ENCODE results near the gene ROBO1.
"Not testable (repeated sequence)": the region's sequence is repeated elsewhere in the genome, so short reads cannot be mapped to it uniquely, and the experiment has no call there.

ROBO1 gene

DNA sequence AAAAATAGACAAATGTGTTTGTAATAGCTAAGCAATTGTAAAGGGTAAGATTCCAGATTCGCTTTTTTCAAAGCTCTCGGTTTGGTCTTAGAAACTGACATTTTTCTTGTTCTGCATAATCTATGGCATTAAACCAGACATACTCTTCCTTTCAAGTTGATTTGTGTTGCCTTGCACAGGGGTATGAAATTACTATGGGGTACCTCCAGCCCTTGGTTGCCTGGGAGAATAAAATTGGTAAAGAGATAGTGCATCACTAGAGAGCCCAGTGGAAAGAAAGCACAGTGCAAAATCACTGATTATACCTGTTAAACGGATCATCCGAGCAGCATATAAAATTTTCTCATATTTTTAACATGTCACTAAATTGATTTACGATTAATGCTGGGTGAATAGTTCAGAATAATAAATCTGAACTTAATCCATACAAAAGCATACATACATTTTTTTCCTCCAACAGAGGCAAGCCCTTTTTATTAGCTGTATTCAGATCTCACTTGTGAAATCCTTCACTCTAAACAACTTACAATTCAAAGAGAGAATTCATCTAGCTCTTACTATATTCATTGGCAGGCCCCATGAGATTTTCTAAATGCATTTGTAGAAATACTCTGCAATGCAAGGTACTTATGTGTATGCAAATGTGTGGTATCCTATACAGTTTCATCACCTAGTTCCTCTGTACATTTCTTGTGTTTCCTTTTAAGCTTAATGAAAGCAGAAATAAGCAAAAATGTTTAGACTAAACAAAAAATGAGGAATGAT is 224.4 kb downstream of the ROBO1 start:
- no peak for DNase-seq

DNA sequence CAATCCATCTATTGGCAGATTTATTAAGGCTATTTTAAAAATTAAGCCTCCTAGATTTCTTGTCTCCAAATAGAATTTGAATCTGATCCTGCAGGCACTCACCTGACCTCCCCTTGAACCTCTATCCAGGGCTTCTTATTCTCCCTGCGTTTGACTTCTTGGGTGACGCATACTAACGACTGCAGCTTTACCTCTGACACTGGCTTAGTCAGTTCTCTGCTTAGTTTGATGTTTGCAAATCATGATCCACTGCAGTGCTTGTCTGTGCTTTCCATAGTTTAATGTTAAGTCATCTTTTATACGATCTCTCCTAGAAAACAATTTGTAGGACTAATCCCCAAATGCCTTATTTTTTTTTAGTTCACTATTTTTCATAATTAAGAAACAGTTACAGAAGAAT is 233.1 kb downstream of the ROBO1 start:
- DNase-seq = no peak

DNA sequence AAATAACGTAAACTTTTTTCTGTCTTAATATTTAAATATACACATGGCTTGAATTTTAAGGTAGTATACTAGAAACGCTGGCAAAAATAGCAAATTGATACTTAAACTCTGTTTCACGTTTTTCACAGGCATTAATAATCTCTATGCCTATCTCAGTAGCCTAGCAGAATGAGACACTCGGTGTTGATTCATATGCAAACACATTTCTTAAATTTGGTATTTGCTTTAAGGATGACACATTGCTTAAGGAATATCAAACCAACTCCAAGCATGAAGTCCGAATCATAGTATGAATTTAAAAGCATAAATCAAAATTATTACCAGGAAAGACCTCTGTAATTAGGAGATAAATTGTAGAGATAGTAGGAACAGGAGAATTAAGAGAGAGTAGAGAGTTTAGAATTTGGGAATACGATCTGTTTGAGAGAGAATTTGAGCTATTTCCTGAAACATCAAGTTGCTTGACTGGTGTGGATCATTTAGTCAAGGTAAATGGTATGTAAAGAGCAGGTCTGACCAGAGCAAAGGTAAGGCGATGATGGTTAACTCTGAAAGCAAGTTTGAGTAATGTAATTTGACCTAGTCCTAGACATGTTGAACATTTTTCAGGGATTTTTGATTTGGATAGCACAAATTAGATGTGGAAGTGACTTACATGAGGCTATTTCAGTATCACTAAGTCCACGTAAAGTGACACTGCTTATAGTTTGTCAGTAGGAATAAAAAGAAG is 236.1 kb downstream of the ROBO1 start:
- no peak for DNase-seq

DNA sequence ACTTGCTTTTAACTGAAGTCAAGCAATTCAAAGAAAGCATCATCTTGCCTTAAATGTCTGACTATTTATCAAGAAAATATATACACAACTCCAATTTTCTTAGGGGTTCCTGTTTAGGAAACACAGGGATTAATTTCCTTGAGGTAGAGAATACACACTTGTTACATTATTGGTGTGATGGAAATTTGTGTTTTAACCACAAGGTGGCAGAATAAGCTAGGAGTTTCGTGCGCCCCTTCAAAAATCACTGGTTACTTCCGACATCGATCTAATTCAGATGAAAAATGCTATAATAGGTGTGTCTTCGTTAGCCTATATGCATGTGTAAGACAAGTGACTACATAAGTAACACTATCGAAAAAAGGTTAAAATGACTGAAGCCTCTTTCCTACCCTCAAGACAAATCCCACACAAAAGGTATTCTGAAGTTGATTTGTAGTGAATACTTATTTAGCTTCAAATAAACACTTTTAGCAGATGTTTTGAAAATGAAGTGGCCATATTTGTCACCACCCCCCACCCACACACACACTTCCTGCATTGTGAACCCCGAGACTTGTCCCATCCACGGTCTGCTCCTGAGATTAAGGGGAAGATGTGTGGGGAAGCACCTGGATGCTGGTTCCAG is 246.5 kb downstream of the ROBO1 start:
- peak; percentile 45 for DNase-seq

DNA sequence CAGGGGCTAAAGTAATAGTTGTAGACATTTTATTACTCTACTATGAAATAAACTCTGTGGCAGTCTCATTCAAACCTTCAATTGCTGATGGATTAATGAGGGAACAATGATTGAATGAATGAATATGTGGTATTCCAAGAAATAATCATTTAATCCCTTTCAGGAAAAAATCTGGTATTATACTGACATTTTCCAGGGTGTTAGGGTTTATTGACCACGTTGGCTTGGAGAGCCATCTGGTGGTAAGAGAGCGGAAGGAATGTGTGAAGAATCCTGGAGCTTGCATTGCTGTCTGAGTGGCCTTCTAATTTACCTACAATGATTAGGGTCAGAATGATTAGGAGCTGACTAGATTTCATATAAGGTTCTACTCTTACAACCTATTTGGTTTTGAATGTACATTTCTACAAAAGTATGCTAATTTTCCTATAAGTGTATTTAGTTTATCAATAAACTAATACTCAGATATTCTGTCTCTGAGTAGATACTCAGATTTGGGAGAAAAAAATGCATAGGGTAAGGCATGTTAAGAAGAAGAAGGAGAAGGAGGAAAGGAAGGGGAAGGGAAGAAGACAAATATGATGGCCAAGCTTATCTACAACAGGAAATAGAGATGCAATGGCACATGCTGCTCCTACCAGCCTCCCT is 249.9 kb downstream of the ROBO1 start:
- peak; percentile 9 for DNase-seq

DNA sequence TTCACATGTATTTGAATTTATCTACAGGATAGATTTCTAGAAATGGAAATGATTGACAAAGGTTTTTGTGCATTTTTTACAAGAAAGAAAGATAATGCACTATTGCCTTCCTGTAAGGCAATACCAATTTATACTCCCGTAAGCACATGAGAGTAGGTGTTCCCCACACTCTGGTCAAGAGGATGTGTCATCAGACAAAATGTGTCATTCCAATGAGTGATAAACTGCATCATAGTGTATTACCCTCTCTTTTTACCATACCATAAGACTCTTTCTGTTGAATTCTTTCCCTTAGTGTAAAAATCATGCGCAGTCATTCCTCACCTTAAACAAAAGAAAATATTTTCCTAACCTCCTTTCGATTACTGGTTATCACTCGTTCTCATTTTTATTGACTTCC is 251.0 kb downstream of the ROBO1 start:
- DNase-seq = no peak

DNA sequence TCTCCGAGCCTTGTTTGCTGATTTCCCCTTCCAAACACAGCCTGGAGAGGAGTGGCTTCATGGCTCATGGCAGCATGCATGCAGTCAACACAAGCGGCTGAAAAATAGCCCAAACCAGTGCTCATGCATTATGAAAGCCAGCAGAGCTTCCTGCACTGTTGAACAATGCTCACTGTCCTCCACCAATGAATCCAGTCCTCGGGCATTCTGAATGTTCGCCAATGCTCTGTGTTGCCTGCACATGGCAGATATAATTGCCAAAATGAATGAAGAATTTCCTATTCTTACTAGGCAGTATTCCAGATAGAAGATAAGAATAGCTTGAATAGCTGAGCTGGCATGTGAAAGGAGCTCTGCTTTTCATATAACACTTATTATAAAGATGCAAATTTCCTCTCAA is 252.7 kb downstream of the ROBO1 start:
- DNase-seq = no peak

DNA sequence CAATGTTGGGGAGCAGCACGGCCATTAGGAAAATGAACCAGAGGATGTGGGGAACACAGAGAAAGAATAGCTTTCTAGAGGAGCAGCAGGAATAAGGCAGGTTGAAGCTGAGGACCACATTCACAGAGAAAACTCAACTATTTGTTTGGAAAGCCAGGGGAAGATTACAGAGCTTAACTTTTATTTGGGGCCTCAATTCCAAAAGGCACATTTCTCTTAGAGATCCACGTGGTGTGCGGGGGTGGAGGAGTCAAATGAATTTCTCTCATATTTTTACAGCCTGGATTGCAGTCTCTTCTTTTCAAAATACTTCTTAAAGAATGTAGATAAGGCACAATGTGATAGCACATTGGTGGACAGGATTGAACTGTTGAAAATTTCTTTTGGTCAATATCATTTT is 253.7 kb downstream of the ROBO1 start:
- DNase-seq = no peak

DNA sequence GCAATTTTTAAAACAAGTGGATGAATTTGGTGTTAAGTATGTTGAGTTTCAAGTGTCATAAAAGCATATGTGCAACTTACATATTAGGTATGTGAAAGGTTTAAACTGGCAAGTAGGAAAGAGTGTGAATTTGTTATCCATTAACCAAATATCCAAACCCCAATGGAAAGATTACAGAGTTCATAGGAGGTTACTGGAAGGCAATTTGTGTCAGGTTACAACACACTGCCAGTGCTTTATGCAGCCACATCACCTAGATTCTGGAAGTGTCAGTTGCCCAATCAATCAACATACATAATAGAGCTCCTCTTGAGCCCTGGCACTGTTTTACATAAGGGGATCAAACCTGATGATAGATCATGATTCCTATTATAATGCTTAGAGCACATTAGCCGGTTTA is 261.0 kb downstream of the ROBO1 start:
- no peak for DNase-seq

DNA sequence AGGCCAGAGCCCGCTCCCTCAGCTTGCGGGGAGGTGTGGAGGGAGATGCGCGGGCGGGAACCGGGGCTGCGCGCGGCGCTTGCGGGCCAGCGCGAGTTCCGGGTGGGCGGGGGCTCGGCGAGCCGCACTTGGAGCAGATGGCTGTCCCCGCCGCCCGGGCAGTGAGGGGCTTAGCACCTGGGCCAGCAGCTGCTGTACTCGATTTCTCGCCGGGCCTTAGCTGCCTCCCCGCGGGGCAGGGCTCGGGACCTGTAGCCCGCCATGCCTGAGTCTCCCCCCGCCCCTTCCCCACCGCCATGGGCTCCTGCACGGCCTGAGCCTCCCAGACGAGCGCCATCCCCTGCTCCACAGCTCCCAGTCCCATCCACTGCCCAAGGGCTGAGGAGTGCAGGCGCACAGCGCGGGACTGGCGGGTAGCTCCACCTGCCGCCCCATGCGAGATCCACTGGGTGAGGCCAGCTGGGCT is 265.5 kb downstream of the ROBO1 start:
- not testable (repeated sequence) for DNase-seq

DNA sequence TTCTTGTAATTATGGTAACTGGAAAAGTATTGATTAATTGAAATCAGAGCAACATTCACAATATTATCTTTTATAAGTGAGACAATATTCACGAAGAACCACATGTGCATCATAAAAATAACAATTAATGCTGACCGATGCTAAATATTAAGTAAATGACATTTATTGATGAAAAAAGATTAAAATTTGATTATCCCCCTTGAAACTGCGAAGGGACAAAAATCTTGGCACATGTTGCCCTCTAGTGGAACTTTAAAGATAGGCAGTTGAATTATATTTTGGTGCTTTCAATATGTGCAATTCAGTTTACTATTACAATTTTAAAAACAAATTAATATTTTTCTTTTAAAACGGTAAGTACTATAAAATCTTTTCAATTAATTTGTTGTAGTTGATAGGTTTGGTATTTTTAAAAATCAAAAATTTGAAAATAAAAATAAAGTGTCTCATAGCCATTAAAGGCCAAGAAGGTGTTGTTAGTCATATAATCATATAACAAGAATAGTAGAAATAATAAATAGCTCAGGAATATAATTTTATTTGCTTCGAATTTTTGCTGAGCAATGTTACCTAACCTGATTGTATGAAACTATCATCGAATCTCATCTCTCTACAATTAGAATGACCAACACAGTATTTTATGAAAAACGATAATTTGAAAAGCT is 270.2 kb downstream of the ROBO1 start:
- peak; percentile 21 for DNase-seq

DNA sequence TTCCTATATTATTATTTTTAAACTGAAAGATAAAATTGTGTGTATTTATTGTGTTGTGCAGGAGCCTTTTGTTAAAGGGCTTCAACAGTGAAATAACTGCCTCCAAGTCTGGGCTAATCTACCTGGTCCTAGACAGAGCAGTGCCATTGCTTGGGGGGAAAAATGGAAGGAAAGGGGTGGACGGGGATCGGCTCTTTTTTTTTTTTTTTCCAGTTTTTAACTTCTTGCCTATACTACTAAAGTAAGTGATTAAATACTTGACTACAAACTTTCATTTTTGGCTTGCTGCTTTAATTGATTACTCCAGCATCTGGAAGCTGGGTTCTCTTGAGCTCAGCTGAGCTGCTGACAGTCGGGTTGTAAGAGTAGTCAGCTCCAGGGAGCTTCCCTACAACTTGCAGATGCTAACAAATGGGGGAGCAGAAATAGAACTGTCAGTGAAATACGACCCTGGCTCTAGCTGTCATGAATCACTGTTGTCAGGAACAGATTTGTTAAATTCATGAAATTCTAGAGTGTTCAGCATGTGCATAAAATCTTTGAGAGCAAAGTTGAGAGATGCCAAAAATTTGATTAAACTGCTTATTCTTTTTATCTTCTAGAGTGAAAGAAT is 276.7 kb downstream of the ROBO1 start:
- DNase-seq = no peak

DNA sequence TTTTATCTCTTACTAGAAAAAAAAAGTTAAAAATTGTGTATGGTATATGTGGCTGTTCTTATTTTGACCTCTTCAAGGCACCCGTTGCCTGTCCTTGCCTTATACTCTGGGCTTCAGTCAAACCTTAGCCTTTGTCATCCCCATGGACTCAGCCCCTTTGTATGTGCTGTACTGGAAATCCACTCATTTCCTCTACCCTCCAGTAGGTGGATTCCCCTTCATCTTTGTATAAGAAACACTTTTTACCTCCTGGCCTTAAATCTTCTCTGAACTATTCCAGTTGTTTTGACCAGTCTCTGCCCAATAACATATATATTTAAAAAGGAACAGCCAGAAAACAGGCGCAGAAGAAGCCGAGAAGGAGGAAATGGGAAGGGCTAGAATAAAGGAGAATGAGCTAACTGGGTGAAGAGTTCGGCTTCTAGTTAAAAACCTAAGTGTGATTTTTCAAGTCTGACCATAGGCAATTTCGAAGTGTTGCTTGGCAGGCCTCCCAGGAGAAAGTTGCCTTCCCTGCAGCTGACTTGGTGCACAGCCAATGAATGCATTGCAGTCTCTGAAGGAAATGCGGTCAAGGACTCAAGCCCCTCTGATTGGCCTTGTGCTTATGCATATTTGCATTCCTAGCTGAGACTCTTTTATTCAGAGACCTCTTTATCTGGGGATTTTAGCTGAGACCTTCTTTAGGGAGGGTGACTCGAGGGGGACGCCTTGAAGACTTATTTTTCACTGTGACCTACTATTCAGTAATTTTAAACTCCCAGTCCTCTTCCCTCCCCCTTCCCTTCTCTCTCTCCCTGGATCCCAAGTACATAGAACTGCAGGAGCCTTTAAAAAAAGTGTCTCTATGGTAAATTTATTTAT is 277.4 kb downstream of the ROBO1 start:
- DNase-seq = no peak

DNA sequence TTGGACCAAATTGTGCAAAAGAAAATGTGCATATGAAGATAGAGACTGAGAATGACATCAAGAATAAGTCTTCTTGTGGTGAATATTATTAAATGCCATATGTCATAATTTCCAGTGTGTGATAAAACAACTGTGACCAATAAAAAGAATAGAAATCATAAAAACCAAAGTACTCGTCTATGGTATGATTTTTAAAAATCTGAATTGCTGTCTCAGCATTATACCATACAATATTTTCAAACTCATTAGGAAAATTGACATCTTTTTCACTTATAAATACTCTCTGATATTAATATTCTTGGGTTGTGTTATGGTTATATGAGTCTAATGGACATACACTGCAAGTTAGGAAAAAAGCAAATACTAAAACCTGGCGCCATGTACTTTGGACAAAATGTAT is 279.4 kb downstream of the ROBO1 start:
- no peak for DNase-seq

DNA sequence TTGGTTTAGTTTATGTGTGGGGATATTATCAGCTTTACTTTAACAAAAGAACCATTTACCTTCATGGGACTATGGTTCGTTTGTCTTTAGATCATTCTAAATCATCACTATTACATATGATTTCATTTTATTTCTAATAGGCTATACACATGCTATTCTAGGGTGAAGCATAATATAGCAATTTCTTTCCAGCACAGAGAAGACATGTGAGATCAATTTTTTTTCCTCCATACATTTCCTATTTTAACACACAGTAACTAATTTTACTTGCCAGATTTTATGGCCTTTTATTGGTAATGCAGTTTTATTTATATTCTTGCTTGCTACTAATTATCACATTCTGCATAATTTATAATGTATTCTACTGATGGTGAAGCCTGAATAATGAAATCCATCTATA is 287.1 kb downstream of the ROBO1 start:
- DNase-seq = no peak

DNA sequence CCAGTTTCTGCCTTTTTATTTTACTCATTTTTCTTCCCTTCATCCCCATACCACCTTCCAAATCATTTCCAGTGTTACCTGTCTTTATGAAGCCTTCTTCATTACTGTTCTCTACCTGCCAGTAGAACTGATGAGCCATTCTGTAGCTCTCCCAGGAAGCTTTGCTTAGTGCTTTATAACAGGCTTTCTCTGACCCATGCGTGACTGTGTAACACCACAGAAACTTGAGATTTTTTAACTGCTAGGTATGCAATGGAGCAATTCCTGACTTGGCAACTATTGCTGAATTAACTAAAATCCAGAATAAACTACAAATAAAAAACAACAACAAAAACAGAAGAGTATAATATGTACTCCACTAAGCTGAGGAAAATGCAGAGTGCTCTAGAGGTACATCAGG is 289.2 kb downstream of the ROBO1 start:
- no peak for DNase-seq

DNA sequence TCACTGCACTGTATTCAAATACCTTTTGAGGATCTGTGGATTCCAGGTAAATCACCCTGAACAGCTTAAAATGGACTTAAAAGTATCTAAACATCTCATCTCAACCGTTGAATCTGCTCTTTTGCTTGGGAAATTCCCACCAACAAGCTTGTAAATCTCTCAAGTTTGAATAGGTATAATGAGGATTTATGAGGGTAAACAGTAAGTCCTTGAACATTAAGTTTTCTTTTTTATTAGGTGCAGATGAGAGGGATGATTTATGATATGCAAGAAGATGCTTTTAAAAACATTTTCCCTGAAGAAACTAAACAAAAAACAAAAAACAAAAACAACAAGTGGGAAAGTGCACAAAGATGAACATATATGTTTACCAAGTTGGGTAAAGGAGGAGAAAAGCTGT is 290.6 kb downstream of the ROBO1 start:
- DNase-seq = peak; percentile 2

DNA sequence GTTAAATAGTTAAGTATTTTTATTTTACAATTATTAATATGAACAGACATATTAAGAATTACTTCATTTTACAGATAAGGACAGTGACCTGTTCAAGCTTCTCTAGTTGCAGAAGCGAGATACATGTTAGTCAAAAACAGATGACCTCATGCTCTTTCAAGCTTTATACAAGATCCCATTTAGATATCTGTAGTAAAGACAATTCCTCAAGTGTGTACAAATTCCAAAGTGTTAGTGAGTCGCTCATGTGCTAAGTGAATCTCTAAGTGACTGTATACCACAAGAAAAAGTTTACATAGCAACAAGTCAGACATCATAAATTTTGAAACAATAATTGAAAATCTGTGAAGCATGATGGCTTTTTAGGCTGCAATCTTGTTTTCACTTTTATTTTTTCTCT is 293.8 kb downstream of the ROBO1 start:
- DNase-seq = no peak

DNA sequence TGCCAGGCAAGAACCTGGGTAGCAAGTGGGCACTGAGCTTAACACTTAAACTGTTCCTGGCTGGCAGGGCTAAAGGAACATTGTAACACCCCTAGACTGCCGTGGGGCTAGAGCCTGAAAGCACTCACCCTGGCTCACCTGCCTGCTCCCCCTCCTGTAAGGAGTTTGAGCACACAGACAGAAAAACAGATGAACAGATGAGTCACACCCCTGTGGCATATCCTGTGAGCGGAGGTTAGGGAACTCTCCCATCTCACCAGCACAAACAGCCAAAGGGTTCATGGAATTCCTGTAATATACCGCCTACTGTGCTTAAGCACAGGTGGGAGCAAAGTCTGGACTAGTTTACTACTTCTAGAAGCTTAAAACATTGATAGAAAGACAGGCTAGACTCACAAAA is 300.1 kb downstream of the ROBO1 start:
- no peak for DNase-seq

DNA sequence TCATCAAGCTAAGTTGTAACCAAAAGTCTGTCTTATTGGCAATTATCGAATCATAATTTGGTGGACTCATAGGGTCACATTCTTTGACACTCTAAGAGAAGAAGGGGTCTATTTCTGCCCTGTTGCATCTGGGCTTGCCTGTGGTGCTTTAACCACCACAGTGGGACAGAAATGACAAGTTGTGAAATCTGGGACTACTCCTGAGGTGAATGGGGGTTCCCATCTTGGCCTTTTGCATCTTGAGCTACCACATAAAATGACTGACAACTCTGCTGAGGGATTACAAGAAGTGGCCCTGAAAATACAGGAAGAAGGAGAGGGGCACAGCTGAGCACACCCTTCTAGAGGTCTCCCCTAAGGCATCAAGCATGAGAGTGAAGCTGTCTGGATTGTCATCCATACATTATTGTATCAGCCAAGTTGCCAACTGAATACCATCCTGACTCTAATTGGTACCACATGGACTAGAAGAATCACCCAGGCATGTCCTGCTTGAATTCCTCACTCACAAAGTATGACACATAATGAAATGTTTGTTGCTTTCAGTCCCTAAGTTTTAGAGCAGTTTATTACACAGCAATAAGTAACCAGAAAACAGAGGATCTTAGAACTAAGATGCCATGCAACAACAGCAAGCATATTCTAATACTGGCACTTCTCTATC is 306.5 kb downstream of the ROBO1 start:
- DNase-seq = no peak

DNA sequence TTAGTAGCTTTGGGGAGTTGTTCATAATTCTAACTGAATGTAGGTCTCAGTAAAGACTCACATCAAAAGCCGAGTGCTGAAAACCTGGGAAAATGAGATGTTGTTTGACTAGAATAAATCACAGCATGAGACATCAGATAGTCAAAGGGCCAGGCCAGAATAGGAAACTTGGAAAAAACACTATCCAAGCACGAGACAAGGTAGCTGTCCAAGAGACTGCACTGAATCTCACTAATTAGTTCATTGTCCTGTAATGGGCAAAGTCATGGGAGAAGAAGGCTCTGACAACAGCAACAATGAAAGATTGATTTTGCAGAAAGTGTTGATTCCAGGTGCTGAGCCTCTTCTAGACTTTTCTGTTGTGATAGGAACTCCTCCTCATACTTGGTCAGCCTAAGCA is 314.2 kb downstream of the ROBO1 start:
- no peak for DNase-seq

Data from NCI-H345 (cell line).